HG03460 (cell line): ENCODE measurements around the gene MDC1.

Source experiments
- ATAC-seq: cut with Tn5 transposase; IDR thresholded peaks from one replicate; pipeline ENCODE4 v1.9.1; 2021; ENCODE audit not compliant: unreplicated experiment

The MDC1 gene

GRCh38 chr6:30707281-30707850 is 9.7 kb downstream of the MDC1 start:
- ATAC-seq: no peak

- ATAC-seq: no peak
Measured at GRCh38 chr6:30705620-30706019, 11.5 kb downstream of the MDC1 start.

GRCh38 chr6:30703821-30704220 is 13.3 kb downstream of the MDC1 start:
- ATAC-seq: no peak

- ATAC-seq: no peak
Measured at GRCh38 chr6:30703011-30703410, 14.1 kb downstream of the MDC1 start.

- no peak for ATAC-seq
Measured at GRCh38 chr6:30700340-30700739, 16.7 kb downstream of the MDC1 start.

GRCh38 chr6:30696432-30696831 is 20.6 kb downstream of the MDC1 start:
- no peak for ATAC-seq

- ATAC-seq: no peak
Measured at GRCh38 chr6:30691208-30691847, 25.8 kb downstream of the MDC1 start.

- ATAC-seq: no peak
Measured at GRCh38 chr6:30690403-30691207, 26.5 kb downstream of the MDC1 start, which contains the start of gene NRM. TSS of gene NRM (minus strand) at chr6:30690984. CDS start at chr6:30690974, 10 bp downstream.

- ATAC-seq: no peak
Measured at GRCh38 chr6:30689985-30690384, 27.1 kb downstream of the MDC1 start.

GRCh38 chr6:30689022-30689865 is 27.8 kb downstream of the MDC1 start:
- ATAC-seq: no peak

GRCh38 chr6:30688569-30688968 is 28.5 kb downstream of the MDC1 start:
- ATAC-seq: no peak

- ATAC-seq: no peak
Measured at GRCh38 chr6:30687659-30688431, 29.2 kb downstream of the MDC1 start.

- ATAC-seq: peak; percentile 44
Measured at GRCh38 chr6:30686908-30687658, 30.0 kb downstream of the MDC1 start.

GRCh38 chr6:30686009-30686907 is 30.8 kb downstream of the MDC1 start, which contains the start of gene PPP1R18:
TSS of gene PPP1R18 (minus strand) at chr6:30686645. CDS start at chr6:30686018, 627 bp downstream.
- ATAC-seq: no peak

- no peak for ATAC-seq
Measured at GRCh38 chr6:30685157-30686008, 31.7 kb downstream of the MDC1 start.

GRCh38 chr6:30684386-30685156 is 32.5 kb downstream of the MDC1 start:
- ATAC-seq: no peak

- ATAC-seq: no peak
Measured at GRCh38 chr6:30683980-30684338, 33.1 kb downstream of the MDC1 start.
